Cardiac muscle cell (in vitro differentiated cells and primary cell): ENCODE results near the gene BPGM. TPM values are rescaled to one million over a fixed set of nuclear protein-coding genes. Genes with fewer than 3 reads are reported as not detected.

Experiments used
- DNase-seq, 2 donors: peaks; one replicate each; pipeline versions ENCODE4 v3.0.0 to v3.0.0-alpha.2; 2010 to 2017; ENCODE audit warnings: low read depth in 1 of 2, low spot score in 1 of 2
- H3K27ac ChIP-seq: fragments of 200-600 bp; sonication (generic); 2 replicates; pipeline ENCODE4 v1.5.1; 2016
- H3K27me3 ChIP-seq: fragments of 200-600 bp; sonication (generic); 2 replicates; pipeline ENCODE4 v1.6.0; 2016; ENCODE audit warnings: control low read depth
- H3K36me3 ChIP-seq: fragments of 200-600 bp; sonication (generic); 2 replicates; pipeline ENCODE4 v1.5.1; 2016; ENCODE audit warnings: control low read depth
- H3K4me1 ChIP-seq: fragments of 200-600 bp; sonication (generic); 2 replicates; pipeline ENCODE4 v1.8.1; 2017; ENCODE audit warnings: low read depth, mild to moderate bottlenecking, mixed run types
- H3K4me3 ChIP-seq: fragments of 200-600 bp; sonication (generic); 2 replicates; pipeline ENCODE4 v1.5.1; 2016; ENCODE audit warnings: mild to moderate bottlenecking
- H3K9me3 ChIP-seq: fragments of 200-600 bp; sonication (generic); 2 replicates; pipeline ENCODE4 v1.5.1; 2017; ENCODE audit warnings: low read depth, mild to moderate bottlenecking, control low read depth
- CTCF ChIP-seq: IDR thresholded peaks from 2 replicates; pipeline ENCODE4 v1.5.1; 2012; ENCODE audit warnings: low read depth, mild to moderate bottlenecking, low read length
- polyA plus RNA-seq: library from polyadenylated mRNA; unstranded; fragments of >200 nt; fragmentation: Nextera tagmentation; extraction: Ambion mirVana; gene quantifications from 2 replicates; pipeline ENCODE4 v1.2.1, GENCODE V29; 2016
- total RNA-seq: library from RNA; depleted of rRNA; stranded (reverse); fragments of >200 nt; gene quantifications from 2 replicates; pipeline ENCODE4 v1.2.3, GENCODE V29; 2016

Gene BPGM
- total and polyA plus RNA-seq, 2 experiments from 2014 or later: 15.2 to 32.2 TPM

GRCh38 chr7:134694299-134694698 lies 47.6 kb downstream of the BPGM start:
- Histone ChIP-seq H3K4me1 (no peaks in the 10 kb centered on the region), H3K9me3 (no peaks in the 10 kb centered on the region), H3K36me3 (no peaks in the 10 kb centered on the region), H3K27ac (no peak overlapping the region), H3K4me3 (no peak overlapping the region), H3K27me3 (no peaks in the 10 kb centered on the region)
- peak in 1 of 2 donors; percentile 14 for DNase-seq
- TF ChIP-seq CTCF: peak; percentile 35

GRCh38 chr7:134694767-134695166 lies 48.1 kb downstream of the BPGM start:
- Histone ChIP-seq H3K4me1 (no peaks in the 10 kb centered on the region), H3K36me3 (no peaks in the 10 kb centered on the region), H3K9me3 (no peaks in the 10 kb centered on the region), H3K27me3 (no peaks in the 10 kb centered on the region), H3K27ac (no peak overlapping the region), H3K4me3 (no peak overlapping the region)
- TF ChIP-seq CTCF: no peak
- DNase-seq: no peak

GRCh38 chr7:134695321-134695860 lies 48.7 kb downstream of the BPGM start:
- Histone ChIP-seq H3K4me3 (no peak overlapping the region), H3K36me3 (no peaks in the 10 kb centered on the region), H3K4me1 (no peaks in the 10 kb centered on the region), H3K27ac (no peak overlapping the region), H3K9me3 (no peaks in the 10 kb centered on the region), H3K27me3 (no peaks in the 10 kb centered on the region)
- TF ChIP-seq CTCF: no peak
- DNase-seq: peak in 1 of 2 donors; percentile 20

GRCh38 chr7:134696261-134696660 lies 49.6 kb downstream of the BPGM start:
- Histone ChIP-seq H3K27me3 (no peaks in the 10 kb centered on the region), H3K36me3 (no peaks in the 10 kb centered on the region), H3K9me3 (no peaks in the 10 kb centered on the region), H3K4me1 (no peaks in the 10 kb centered on the region), H3K4me3 (no peak overlapping the region), H3K27ac (no peak overlapping the region)
- no peak for DNase-seq
- TF ChIP-seq CTCF: no peak

- Histone ChIP-seq H3K27me3 (no peaks in the 10 kb centered on the region), H3K36me3 (no peaks in the 10 kb centered on the region), H3K4me3 (no peak overlapping the region), H3K4me1 (no peaks in the 10 kb centered on the region), H3K27ac (no peak overlapping the region), H3K9me3 (no peaks in the 10 kb centered on the region)
- DNase-seq: no peak
- no peak for TF ChIP-seq CTCF
Measured at GRCh38 chr7:134697205-134697886, 50.7 kb downstream of the BPGM start.
